ENCODE results near the gene ARL14EPL.
"Not testable (repeated sequence)": the region's sequence is repeated elsewhere in the genome, so short reads cannot be mapped to it uniquely, and the experiment has no call there.

Gene ARL14EPL

DNA sequence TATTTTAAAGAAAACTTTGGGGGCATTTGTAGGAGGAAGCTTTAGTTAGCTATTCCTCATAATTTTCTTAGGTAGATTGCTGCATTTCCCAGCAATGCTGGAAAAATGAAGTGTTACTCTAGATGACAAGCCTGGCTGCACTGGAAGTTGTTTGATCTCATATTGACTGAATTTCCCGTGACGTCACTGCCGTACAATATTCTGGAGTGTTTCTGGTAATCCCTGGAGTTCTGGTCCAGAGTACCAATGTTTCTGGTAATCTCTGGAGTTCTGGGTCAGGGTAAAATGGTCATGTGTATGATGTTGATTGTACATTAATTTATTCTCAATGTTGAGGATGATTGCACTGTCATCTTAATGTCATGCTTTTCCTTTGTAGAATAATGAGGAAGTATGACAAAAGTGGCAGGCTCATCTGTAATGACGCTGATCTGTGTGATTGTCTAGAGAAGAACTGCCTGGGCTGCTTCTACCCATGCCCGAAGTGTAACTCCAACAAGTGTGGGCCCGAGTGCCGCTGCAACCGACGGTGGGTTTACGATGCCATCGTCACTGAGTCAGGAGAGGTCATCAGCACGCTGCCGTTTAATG is 26.2 kb downstream of the ARL14EPL start:
- no peak for DNase-seq

DNA sequence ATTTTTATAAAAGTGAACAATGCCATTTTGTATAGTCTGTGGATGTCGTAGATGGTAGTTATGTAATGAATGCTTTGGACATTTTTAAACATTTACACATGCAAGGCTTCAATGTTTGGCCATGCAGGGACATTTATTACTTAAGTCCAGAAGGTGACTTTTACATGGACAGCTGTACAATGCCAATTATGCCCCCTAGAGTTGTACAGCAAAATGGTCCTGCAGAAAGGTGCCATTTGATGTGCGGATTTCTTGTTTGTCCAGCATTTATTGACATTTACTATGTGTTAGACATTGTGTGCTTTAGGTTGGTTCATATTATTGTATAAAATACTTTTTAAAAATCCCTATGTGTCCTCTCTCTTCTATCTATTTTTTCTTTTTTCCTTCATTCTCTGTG is 30.1 kb downstream of the ARL14EPL start:
- DNase-seq: no peak

DNA sequence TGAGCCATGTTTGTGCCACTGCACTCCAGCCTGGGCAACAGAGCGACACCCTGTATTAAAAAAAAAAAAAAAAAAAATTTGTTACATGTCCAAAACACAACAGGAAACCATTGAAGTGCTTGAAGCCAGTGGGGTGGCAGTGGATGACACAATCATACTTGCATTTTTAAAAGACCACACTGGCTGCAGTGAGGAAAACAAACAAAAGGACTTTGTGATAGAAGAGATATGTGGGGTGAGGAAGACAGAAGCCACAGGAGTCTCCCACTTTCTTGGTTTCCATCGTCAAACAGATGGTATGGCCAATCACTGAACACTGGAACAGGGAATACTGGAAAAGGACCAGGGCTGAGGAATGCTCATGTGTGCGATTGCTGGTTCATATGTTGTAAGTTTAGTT is 31.7 kb downstream of the ARL14EPL start:
- no peak for DNase-seq

DNA sequence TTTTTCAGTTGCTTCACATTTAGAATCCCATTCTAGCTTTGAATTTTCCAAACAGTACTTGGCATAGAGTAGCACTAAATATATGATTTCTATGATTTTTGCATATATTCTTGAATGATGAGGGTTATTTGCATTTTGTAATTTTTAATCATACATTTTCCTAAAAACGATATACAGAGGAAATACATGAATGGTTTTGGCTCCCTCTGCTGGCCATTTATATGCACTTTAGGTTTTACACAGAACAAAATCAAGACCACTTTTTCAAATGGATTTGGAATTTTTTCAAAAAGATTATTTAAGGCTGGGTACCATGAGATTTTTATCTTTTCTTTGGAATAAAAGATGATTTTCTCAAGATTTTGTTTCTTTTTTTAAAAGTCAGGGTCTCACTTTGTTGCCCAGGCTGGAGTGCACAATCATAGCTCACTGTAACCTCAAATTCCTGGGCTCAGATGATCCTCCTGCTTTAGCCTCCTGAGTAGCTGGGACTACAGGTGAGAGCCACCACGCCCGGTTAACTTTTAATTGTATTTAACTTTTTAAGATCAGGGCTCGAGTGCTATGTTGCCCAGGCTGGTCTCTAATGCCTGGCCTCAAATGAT is 35.9 kb downstream of the ARL14EPL start:
- DNase-seq: peak; percentile 32

DNA sequence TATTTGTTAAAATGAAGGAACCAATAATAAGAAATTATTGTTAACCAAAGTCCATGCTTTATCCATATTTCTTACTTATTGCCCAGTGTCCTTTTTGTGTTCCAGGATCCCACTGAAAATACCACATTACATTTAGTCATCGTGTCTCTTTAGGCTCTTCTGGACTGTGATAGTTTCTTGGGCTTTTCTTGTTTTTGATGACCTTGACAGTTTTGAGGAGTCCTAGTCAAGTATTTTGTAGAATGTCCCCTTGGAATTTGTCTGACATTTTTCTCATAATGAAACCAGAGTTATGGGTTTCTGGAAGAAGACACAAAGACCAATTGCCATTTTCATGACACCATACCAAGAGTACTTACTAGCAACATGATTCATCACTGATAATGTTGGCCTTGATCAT is 38.9 kb downstream of the ARL14EPL start:
- no peak for DNase-seq

DNA sequence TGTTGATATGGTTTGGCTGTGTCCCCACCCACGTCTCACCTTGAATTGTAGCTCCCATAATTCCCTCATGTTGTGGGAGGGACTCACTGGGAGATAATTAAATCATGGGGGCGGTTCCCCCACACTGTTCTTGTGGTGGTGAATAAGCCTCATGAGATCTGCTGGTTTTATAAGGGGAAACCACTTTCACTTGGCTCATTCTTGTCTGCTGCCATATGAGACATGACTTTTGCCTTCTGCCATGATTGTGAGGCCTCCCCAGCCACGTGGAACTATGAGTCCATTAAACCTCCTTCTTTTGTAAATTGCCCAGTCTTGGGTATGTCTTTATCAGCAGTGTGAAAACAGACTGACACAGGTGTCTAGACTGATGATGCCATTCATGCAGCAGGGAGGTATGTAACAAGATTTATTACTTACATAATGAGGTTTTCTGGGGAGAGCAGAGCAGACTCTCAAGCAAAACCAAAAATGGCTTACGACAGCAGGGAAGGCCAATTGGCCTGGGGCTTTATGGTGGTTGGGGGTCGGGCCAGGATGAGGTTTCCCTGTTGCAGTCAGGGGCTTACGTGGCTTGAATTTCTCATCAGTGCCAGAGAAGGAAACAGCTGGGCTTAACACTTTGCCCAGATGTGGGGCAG is 43.0 kb downstream of the ARL14EPL start:
- DNase-seq: peak; percentile 35

DNA sequence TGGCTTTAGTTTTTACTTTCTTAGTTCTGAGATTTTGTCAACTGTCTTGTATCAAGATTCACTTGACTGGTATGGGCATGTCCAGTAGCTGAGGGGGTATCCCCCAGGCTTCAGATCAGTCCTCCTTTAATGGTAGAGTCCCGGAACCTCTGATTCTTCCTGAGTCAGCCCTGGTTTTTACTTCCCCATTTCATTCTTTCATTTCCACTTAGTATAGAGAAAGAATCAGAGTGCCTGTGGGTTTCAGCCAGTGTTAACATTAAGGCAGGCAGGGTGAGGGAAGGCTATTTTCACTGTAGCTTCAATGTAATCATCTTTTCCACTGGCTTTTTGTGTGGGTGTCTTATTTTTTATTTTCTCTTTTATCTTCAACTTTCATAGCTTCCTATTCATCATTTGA is 44.2 kb downstream of the ARL14EPL start:
- no peak for DNase-seq

DNA sequence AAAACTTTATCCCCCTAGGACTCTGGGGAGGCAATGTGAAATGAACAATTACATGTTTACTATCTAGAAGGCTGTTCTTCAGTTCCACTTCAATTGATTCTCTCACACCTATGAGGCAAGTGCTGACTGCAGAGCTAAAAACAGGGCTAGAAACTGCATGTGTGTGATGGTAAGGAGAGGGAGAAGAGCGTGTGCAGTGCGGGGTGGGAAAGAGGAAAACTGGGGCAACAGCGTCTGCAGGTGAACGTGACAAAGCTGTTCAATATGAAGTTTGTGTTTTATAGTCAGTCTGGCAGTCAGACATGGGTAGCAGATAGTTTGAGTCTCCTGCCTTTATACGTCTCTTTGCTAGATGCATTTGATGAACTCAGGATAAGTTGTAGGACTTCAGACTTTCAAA is 45.9 kb downstream of the ARL14EPL start:
- DNase-seq: no peak

DNA sequence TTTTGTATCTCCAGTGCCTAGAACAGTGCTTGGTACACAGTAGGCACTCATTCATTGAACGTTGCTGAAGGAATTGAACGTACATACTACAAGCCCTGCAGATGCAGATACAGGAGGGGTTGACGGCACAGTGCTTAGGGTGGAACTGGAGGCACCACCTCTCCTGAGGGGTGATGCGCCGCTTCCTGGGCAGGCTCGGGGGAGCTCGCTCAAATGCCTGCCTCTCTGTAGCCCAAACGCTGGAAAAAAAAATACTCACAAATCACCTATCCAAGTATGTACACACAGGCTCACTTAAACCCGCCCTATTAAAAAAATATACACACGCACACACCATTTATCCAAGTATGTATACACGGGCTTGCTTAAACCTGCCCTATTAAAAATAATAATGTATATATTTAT is 52.0 kb downstream of the ARL14EPL start:
- peak; percentile 6 for DNase-seq

DNA sequence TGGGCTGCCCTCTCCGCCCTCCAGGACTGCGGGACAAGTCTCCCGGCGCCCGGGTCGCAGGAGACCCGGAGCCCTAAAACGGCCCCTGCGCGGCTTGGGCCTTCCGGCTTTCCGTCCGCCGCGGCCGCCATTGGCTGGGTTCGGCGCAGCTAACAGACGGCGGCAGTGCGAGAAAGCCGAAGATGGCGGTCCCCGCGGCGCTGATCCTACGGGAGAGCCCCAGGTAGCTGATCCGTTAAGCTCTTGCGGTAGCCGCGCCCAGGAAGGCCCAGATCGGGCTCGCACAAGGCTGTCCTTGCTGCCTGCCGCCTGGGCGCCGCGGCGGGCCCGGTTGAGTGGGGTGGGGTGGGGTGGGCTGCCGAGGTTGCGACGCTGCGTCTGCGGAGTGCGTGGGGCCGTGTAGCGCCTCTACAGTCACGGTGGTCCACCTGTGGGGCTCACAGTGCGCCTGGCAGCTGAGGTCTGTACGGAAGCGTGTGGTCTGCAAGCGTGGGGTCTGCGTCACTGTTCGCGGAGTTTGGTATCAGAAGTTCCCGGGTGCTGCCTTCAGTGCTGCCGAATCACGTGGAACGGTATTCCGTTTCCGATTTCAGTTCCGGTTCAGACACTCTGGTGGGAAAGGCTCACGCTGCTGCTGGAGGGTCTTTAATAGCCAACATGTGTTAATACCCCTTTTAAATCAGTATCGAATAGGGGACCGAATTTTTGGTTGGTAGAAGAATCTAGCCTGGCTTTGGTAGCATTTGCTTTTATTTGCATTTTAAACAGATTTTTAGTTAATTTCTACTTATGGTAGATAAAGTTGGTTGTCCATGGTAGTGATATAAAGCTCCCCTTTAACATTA is 52.8 kb downstream of the ARL14EPL start, which contains the start of gene COMMD10:
Gene COMMD10 (plus strand): TSS at position 155 of the 845 bp plus-strand sequence.
- DNase-seq: peak; percentile 68

DNA sequence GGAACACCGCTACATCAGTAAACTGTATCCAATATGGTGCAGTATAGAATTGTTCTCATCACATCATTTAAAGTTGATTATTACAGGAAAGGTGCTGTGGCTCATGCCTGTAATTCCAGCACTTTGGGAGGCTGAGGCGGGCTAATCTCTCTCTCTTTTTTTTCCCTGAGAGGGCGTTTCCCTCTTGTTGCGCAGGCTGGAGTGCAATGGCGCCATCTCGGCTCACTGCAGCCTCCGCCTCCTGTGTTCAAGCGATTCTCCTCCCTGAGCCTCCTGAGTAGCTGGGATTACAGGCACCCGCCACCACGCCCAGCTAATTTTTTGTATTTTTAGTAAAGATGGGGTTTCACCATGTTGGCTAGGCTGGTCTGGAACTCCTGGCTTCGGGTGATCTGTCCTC is 54.0 kb downstream of the ARL14EPL start:
- not testable (repeated sequence) for DNase-seq

DNA sequence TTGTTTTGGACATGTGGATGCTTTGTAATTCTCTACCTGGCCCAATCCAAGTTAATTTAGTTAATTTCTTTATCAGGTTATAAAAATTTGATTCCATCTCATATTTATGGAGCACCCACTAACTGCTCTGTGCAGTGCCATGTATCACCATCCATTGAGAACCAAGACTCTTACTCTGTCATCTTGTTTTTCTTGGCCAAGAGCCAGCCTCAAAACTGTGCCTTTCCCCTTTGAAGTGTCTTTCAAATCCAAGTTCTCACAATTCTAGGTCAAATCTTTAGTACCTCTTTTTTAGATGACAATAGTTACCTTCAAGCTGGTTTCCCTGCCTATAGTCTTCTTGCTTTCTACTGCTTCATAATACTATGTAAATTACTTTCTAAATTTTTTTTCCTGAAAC is 55.8 kb downstream of the ARL14EPL start:
- no peak for DNase-seq

DNA sequence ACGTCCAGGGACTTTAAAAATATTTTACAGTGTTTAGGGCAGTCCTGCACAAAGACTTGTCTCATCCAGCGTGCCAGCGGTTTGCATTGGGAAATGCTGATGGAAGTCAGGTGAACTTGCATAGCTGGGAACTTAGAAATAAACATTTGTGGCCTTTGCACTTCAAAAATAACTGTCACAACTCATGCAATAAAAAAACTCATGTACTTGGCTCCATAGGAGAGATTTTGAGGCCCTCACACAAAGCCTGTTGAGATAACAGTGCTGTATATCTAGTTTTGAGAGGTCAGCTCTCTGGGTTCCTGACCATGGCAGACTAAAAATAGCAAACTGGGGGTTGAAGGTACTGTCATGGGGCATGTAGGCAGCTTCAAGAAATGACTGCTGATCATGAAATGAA is 58.0 kb downstream of the ARL14EPL start:
- no peak for DNase-seq

DNA sequence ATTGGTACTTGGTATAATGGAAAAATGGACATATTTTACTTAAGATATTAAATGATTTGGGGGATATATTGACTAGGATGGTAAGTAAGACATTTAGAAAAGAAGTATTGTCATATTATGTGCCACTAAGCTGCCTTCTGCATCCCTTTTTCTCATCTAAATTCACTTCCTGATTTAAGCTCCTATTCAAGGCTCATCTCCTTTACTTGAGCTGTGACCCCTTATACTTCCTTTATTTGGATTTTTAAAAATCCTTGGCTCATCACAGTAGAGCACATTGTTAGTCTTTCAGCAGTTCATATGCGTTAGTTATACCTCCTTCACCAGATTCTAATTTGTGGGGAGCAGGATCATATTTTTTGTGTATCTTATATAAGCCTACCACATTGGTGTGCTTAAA is 59.1 kb downstream of the ARL14EPL start:
- no peak for DNase-seq

DNA sequence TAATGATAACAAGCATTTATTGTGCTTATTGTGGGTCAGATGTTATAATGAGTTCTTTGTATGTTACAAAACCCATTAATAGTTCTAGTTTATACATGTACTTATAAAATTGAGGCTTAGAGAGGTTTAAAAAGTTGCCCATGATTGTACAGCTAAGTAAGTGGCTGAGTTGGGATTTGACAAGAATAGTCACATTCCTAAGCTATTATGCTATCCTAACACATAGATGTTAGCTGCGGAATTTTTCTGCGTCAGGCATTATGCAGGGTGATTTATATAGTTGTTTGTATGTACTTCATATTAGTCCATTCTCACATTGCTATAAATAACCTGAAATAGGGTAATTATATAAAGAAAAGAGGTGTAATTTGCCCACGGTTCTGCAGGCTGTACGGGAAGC is 65.0 kb downstream of the ARL14EPL start:
- DNase-seq: no peak

DNA sequence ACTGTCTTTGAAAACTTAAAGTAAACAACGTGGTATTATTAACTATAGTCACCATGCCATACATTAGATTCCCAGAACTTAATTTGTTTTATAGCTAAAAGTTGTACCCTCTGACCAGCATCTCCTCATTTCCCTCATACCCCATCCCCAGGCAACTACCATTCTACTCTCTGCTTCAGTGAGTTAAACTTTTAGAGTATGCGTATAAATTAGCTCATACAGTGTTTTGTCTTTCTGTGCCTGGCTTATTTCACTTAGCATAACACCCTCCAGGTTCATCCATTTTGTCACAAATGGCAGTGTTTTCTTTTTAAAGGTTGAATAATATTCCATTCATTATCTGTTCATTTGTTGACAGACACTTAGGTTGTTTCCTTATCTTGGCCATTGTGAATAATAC is 66.7 kb downstream of the ARL14EPL start:
- DNase-seq: no peak

DNA sequence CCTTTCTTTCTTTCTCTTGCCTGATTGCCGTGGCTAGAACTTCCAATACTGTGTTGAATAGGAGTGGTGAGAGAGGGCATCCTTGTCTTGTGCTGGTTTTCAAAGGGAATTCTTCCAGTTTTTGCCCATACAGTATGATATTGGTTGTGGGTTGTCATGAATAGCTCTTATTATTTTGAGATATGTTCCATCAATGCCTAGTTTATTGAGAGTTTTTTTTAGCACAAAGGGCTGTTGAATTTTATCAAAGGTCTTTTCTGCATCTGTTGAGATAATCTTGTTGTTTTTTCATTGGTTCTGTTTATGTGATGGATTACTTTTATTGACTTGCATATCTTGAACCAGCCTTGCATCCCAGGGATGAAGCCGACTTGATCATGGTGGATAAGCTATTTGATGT is 72.7 kb downstream of the ARL14EPL start:
- DNase-seq: not testable (repeated sequence)
